Bronchial epithelial cell (primary cell): Measurements from ENCODE around the gene CCKAR. TPM values are rescaled to one million over a fixed set of nuclear protein-coding genes. Genes with fewer than 3 reads are reported as not detected.
A peak's percentile ranks its signal among the peaks of the same experiment; 100 is the strongest.

Experiments
- DNase-seq: peaks from one replicate; pipeline ENCODE4 v3.0.0-alpha.2; 2010; ENCODE audit warnings: low read depth
- FAIRE-seq: peaks from 2 replicates; lab custom pipeline; 2011; peaks lifted over from hg19 to GRCh38; lab: Jason Lieb, UNC
- H3K27me3 ChIP-seq: 2 replicates; pipeline ENCODE4 v1.5.1; 2011; ENCODE audit warnings: low read length; ENCODE audit not compliant: control insufficient read depth, insufficient read depth
- H3K36me3 ChIP-seq: 2 replicates; pipeline ENCODE4 v1.5.1; 2011; ENCODE audit warnings: low read length; ENCODE audit not compliant: control insufficient read depth, insufficient read depth
- H3K4me3 ChIP-seq: 2 replicates; pipeline ENCODE4 v1.5.1; 2011; ENCODE audit warnings: mild to moderate bottlenecking, low read depth, low read length, control low read depth
- total RNA-seq: library from RNA; depleted of rRNA; stranded (reverse); fragments of >200 nt; gene quantifications from 2 replicates; pipeline ENCODE4 v1.2.1, GENCODE V29; 2014
- TF ChIP-seq, protein P1 (sequence below): IDR thresholded peaks from 2 replicates; pipeline ENCODE4 v1.5.1; 2011; ENCODE audit warnings: mild to moderate bottlenecking, moderate library complexity, low read length, control low read depth, inconsistent platforms; ENCODE audit not compliant: insufficient read depth, severe bottlenecking

CCKAR gene
- total RNA-seq, 1 donor from 2014 or later: not detected

- Histone ChIP-seq H3K4me3 (no peak overlapping the region), H3K27me3 (no peaks in the 10 kb centered on the region), H3K36me3 (no peaks in the 10 kb centered on the region)
- DNase-seq (no peak), FAIRE-seq (no peak)
- TF ChIP-seq, protein P1, sequence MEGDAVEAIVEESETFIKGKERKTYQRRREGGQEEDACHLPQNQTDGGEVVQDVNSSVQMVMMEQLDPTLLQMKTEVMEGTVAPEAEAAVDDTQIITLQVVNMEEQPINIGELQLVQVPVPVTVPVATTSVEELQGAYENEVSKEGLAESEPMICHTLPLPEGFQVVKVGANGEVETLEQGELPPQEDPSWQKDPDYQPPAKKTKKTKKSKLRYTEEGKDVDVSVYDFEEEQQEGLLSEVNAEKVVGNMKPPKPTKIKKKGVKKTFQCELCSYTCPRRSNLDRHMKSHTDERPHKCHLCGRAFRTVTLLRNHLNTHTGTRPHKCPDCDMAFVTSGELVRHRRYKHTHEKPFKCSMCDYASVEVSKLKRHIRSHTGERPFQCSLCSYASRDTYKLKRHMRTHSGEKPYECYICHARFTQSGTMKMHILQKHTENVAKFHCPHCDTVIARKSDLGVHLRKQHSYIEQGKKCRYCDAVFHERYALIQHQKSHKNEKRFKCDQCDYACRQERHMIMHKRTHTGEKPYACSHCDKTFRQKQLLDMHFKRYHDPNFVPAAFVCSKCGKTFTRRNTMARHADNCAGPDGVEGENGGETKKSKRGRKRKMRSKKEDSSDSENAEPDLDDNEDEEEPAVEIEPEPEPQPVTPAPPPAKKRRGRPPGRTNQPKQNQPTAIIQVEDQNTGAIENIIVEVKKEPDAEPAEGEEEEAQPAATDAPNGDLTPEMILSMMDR: no peak
Measured at GRCh38 chr4:26468283-26468949, 21.9 kb downstream of the CCKAR start.

GRCh38 chr4:26467724-26468123 lies 22.6 kb downstream of the CCKAR start:
- no peaks in the 10 kb centered on the region for H3K27me3 ChIP-seq
- no peak for DNase-seq
- TF ChIP-seq, protein P1: no peak
- FAIRE-seq: no peak
- H3K36me3 ChIP-seq: no peaks in the 10 kb centered on the region
- no peak overlapping the region for H3K4me3 ChIP-seq

- H3K4me3 ChIP-seq: no peak overlapping the region
- DNase-seq (no peak), FAIRE-seq (no peak)
- H3K27me3 ChIP-seq: no peaks in the 10 kb centered on the region
- TF ChIP-seq, protein P1: no peak
- H3K36me3 ChIP-seq: no peaks in the 10 kb centered on the region
Measured at GRCh38 chr4:26466578-26467270, 23.6 kb downstream of the CCKAR start.

DNA sequence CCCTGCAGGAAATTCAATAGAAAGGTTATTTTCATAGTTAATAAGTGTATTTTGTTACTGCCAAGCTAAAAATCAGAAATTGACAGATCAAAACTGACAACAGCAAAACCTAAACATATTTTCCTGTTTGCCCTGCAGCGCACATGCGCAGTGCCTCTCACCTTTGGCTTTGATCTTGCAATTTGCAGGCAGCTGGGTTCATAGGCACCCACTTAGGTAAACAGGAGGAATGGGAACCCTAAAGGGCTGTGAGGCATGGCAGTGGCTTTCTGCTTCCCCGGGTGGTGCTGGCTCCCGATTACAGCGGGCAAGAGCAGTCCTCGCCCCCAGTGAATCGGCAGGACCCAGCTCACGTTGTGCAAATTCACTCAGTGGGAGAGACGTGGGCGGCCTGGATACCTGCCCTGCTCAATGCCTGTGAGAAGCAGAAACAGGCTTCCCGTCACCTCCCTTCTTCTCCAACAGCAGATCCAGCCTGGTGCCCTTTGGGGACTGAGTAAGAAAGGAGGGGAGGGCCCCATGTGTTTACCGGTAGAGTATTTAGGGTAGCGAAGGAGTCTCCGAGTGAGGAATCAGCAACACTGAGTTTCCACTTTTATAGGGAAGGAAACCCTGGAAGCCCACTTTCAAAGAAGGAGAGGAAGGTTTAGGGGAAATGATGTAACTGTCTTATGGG lies 25.7 kb downstream of the CCKAR start:
- Histone ChIP-seq H3K36me3 (no peaks in the 10 kb centered on the region), H3K27me3 (no peaks in the 10 kb centered on the region), H3K4me3 (no peak overlapping the region)
- TF ChIP-seq, protein P1: no peak
- FAIRE-seq (no peak), DNase-seq (no peak)

DNA sequence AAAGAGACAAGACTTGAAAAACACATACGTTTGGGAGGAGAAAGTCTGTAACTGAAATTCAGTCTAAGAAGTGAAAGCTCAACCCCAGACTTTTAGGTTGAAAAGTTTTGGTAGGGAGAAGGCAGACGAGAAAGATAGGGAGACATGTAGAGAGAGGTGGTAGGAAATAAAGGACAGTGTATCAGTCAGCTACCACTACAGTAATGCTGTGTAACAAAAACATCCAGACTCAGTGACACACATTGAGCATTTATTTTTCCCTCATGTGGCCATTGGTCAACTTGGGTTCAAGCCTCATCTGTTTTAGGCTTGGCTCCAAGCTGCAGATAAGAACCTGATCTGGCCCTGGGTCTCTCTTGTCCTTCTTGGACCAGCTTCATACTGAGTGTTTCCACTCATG lies 26.9 kb downstream of the CCKAR start:
- no peak for DNase-seq
- Histone ChIP-seq H3K4me3 (no peak overlapping the region), H3K27me3 (no peaks in the 10 kb centered on the region), H3K36me3 (no peaks in the 10 kb centered on the region)
- FAIRE-seq: peak; percentile 79
- TF ChIP-seq, protein P1: no peak
